ENCODE data around the gene FAM118A. TPM values are rescaled to one million over a fixed set of nuclear protein-coding genes. Genes with fewer than 3 reads are reported as not detected.

The FAM118A gene
- total RNA-seq, 6 experiments from 2014 or later = 8.6 to 13.2 (median 10.7) TPM

- peaks cover 25% of the 10 kb centered on the region for H3K4me1 Mint-ChIP-seq (ENCODE audit: low read depth)
- peak overlapping the region; percentile 76 for H3K4me3 Mint-ChIP-seq
Observed at GRCh38 chr22:45318168-45318557, 8.4 kb downstream of the FAM118A start.

GRCh38 chr22:45318558-45319323 lies 9.0 kb downstream of the FAM118A start:
- Mint-ChIP-seq H3K9me3 (no peaks in the 10 kb centered on the region), H3K27ac (peak overlapping the region; percentile 93), H3K4me1 (ENCODE audit: low read depth) (peaks cover 25% of the 10 kb centered on the region), H3K36me3 (ENCODE audit: low read depth) (peaks cover 12% of the 10 kb centered on the region), H3K27me3 (ENCODE audit: insufficient read depth) (no peaks in the 10 kb centered on the region), H3K4me3 (peak overlapping the region; percentile 76)
- TF ChIP-seq CTCF (IDR thresholded peaks at IDR 0.05) = no peak
- no peak for DNase-seq

More at GRCh38 chr22:45318168-45318557, 8.4 kb downstream of the FAM118A start:
- Mint-ChIP-seq H3K27me3 (ENCODE audit: insufficient read depth) (no peaks in the 10 kb centered on the region), H3K36me3 (ENCODE audit: low read depth) (peaks cover 7% of the 10 kb centered on the region), H3K27ac (peak overlapping the region; percentile 93), H3K9me3 (no peaks in the 10 kb centered on the region)
- DNase-seq = peak; percentile 88
- TF ChIP-seq CTCF (IDR thresholded peaks at IDR 0.05) = no peak

- H3K4me1 Mint-ChIP-seq (ENCODE audit: low read depth) = peaks cover 25% of the 10 kb centered on the region
Observed at GRCh38 chr22:45319324-45319685, 9.6 kb downstream of the FAM118A start.

GRCh38 chr22:45320357-45320976 lies 10.7 kb downstream of the FAM118A start:
- H3K9me3 Mint-ChIP-seq = no peaks in the 10 kb centered on the region
- H3K4me1 Mint-ChIP-seq (ENCODE audit: low read depth) = peaks cover 25% of the 10 kb centered on the region
- DNase-seq = no peak
- no peak overlapping the region for H3K27ac Mint-ChIP-seq
- no peak overlapping the region for H3K4me3 Mint-ChIP-seq
- no peaks in the 10 kb centered on the region for H3K27me3 Mint-ChIP-seq (ENCODE audit: insufficient read depth)
- TF ChIP-seq CTCF (IDR thresholded peaks at IDR 0.05) = no peak
- peaks cover 22% of the 10 kb centered on the region for H3K36me3 Mint-ChIP-seq (ENCODE audit: low read depth)

More at GRCh38 chr22:45319324-45319685, 9.6 kb downstream of the FAM118A start:
- Mint-ChIP-seq H3K9me3 (no peaks in the 10 kb centered on the region), H3K27me3 (ENCODE audit: insufficient read depth) (no peaks in the 10 kb centered on the region), H3K27ac (peak overlapping the region; percentile 93), H3K4me3 (no peak overlapping the region), H3K36me3 (ENCODE audit: low read depth) (peaks cover 16% of the 10 kb centered on the region)
- no peak for DNase-seq
- TF ChIP-seq CTCF (IDR thresholded peaks at IDR 0.05) = no peak

GRCh38 chr22:45321827-45322226 lies 12.1 kb downstream of the FAM118A start:
- H3K4me3 Mint-ChIP-seq = no peak overlapping the region
- no peak for TF ChIP-seq CTCF (IDR thresholded peaks at IDR 0.05)
- H3K9me3 Mint-ChIP-seq = no peaks in the 10 kb centered on the region
- peaks cover 26% of the 10 kb centered on the region for H3K36me3 Mint-ChIP-seq (ENCODE audit: low read depth)
- no peaks in the 10 kb centered on the region for H3K27me3 Mint-ChIP-seq (ENCODE audit: insufficient read depth)
- DNase-seq = no peak
- H3K27ac Mint-ChIP-seq = no peak overlapping the region
- H3K4me1 Mint-ChIP-seq (ENCODE audit: low read depth) = peaks cover 25% of the 10 kb centered on the region

Measured in HFFc6 (cell line).